K562 (cell line): ENCODE measurements around the gene ATAD3C. TPM values are rescaled to one million over a fixed set of nuclear protein-coding genes. Genes with fewer than 3 reads are reported as not detected.

Experiments used
- BRD4 ChIP-seq: fragments of 200-600 bp; sonication (generic); IDR thresholded peaks from 2 replicates; pipeline ENCODE4 v1.6.1; 2017; ENCODE audit warnings: inconsistent platforms
- CBFA2T3 ChIP-seq: fragments of 450-650 bp; IDR thresholded peaks from 2 replicates; pipeline ENCODE4 v1.6.1; 2017
- HDAC3 ChIP-seq: fragments of 450-650 bp; IDR thresholded peaks from 2 replicates; pipeline ENCODE4 v1.6.1; 2018; ENCODE audit warnings: borderline replicate concordance, mild to moderate bottlenecking, moderate library complexity; ENCODE audit not compliant: partially characterized antibody
- KAT7 ChIP-seq: sonication (generic); formaldehyde crosslinking; IDR thresholded peaks from 2 replicates; pipeline ENCODE4 v1.8.0; 2022; ENCODE audit warnings: missing genetic modification reagents, mild to moderate bottlenecking, borderline replicate concordance
- MED1 ChIP-seq: sonication (generic); formaldehyde crosslinking; IDR thresholded peaks from 2 replicates; pipeline ENCODE4 v1.8.1; 2023; ENCODE audit warnings: missing genetic modification reagents, borderline replicate concordance
- NFRKB ChIP-seq: fragments of 450-650 bp; IDR thresholded peaks from 2 replicates; pipeline ENCODE4 v1.6.1; 2016; ENCODE audit warnings: low read depth
- POLR2H ChIP-seq: IDR thresholded peaks from 2 replicates; pipeline ENCODE4 v1.6.1; 2016; ENCODE audit warnings: missing genetic modification characterization, low read depth, mild to moderate bottlenecking, control low read depth, missing compliant biosample characterization, moderate library complexity
- PYGO2 ChIP-seq: fragments of 450-650 bp; IDR thresholded peaks from 2 replicates; pipeline ENCODE4 v1.6.1; 2016; ENCODE audit warnings: mild to moderate bottlenecking, missing genetic modification characterization, moderate library complexity, missing compliant biosample characterization
- SMC3 ChIP-seq: conservative IDR thresholded peaks from 2 replicates; pipeline ENCODE4 v1.6.1; 2011; ENCODE audit warnings: low read depth, low read length, improper control_type of control experiment; ENCODE audit not compliant: insufficient read depth
- SNIP1 ChIP-seq: fragments of 450-650 bp; IDR thresholded peaks from 2 replicates; pipeline ENCODE4 v1.7.1; 2017; ENCODE audit warnings: low read depth, mild to moderate bottlenecking
- TEAD1 ChIP-seq, 2 experiments: fragments of 450-650 bp in 1 of 2; sonication (generic) in 1 of 2; formaldehyde crosslinking; IDR thresholded peaks; 2 replicates each; pipeline versions ENCODE4 v1.4.0 to v1.8.0; 2020 to 2022; ENCODE audit warnings: mild to moderate bottlenecking in 2 of 2, missing genetic modification reagents in 1 of 2
- ZNF197 ChIP-seq: fragments of 200-800 bp; sonication (Bioruptor generic); IDR thresholded peaks from 2 replicates; pipeline ENCODE4 v1.6.1; 2016; ENCODE audit warnings: low read depth, missing genetic modification characterization, missing compliant biosample characterization
- ZNF778 ChIP-seq: fragments of 450-650 bp; formaldehyde crosslinking; IDR thresholded peaks from 2 replicates; pipeline ENCODE4 v1.4.0; 2020; ENCODE audit warnings: mild to moderate bottlenecking, moderate library complexity
- polyA plus RNA-seq, 8 experiments: library from polyadenylated mRNA; depleted of rRNA in 4 of 8; stranded (reverse) in 5 of 8; unstranded in 3 of 8; fragments of >200 nt; fragmentation: Nextera tagmentation in 2 of 8; fragmentation: Illumina TruSeq in 1 of 8; extraction: Ambion mirVana in 2 of 8; extraction: Trizol in 1 of 8; gene quantifications; 2 replicates each; pipeline versions ENCODE4 v1.2.1 to v1.2.3, GENCODE V29; 2011 to 2014; ENCODE audit warnings: inconsistent platforms in 1 of 8, missing spikeins in 1 of 8
- total RNA-seq, 7 experiments: library from RNA; depleted of rRNA in 6 of 7; stranded (reverse); fragments of >200 nt in 6 of 7; fragmentation: Illumina TruSeq in 2 of 7; extraction: Trizol in 2 of 7; gene quantifications; 2 replicates each; pipeline versions ENCODE4 v1.2.1 to v1.2.3, GENCODE V29; 2011 to 2021; ENCODE audit warnings: low replicate concordance in 1 of 7
- TF ChIP-seq, protein P1 (sequence below): sonication (generic); formaldehyde crosslinking; IDR thresholded peaks from 2 replicates; pipeline ENCODE4 v1.8.1; 2023; ENCODE audit warnings: missing genetic modification reagents, mild to moderate bottlenecking, borderline replicate concordance
- TF ChIP-seq, protein P2 (sequence below): sonication (generic); formaldehyde crosslinking; IDR thresholded peaks from 2 replicates; pipeline ENCODE4 v1.8.0; 2023; ENCODE audit warnings: mild to moderate bottlenecking, missing genetic modification reagents
- TF ChIP-seq, protein P3 (sequence below): sonication (generic); formaldehyde crosslinking; IDR thresholded peaks from 2 replicates; pipeline ENCODE4 v1.8.1; 2023; ENCODE audit warnings: mild to moderate bottlenecking, missing genetic modification reagents

Gene ATAD3C
- total and polyA plus RNA-seq, 9 of the 15 experiments (the other 6 are each of a cell fraction or from before 2014, with no cell fraction given): 0.03 to 0.18 TPM; not detected in 7

DNA sequence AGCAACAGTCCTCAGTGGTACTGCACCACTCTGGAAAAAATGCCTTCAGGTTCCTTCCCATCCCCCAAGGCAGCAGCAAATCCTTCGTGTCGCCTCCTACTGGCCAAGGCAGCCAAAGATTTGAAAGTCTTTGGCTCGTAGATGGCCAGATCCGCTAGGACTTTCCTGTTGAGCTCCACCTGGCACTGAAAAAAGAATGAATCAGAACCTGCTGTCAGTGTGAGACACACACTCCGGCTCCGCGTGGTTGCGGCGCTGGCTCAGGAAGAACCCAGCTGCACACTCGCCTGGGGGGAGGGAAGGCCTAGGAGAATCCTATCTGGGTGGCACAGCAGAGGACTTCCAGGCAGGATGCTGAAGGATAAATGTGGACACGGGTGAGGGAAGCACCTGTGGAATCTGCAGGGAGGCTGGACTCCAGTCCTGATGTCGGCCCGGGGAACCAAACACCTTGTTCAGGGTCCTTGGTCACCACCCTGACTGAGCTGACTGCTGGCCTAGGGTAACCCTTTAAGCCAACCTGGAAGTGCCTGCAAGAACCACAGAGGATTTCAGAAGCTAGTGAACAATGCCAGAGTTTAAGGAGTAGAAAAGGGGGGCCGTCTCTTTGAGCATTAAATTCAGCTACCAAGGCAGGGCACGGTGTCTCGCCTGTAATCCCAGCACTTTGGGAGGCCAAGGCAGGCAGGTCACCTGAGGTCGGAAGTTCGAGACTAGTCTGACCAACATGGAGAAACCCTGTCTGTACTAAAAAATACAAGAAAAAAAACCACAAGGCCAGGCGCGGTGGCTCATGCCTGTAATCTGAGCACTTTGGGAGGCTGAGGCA lies 47.2 kb upstream of the ATAD3C start (continued):
- TF ChIP-seq CBFA2T3 (0 out of 2 replicates have a peak, but pooled peaks have one; percentile 13), KAT7 (CRISPR knock-in tag) (no peak), BRD4 (no peak), ZNF778 (CRISPR knock-in tag) (no peak), MED1 (CRISPR knock-in tag) (no peak), SNIP1 (no peak), PYGO2 (tag) (no peak), HDAC3 (no peak), SMC3 (peak; percentile 29; the same call in 1 of the 2 replicates), NFRKB (no peak), ZNF197 (CRISPR knock-in tag) (no peak), TEAD1 (CRISPR knock-in tag; IDR thresholded peaks at IDR 0.05) (0 out of 4 replicates have a peak, but pooled peaks of 1 of the 2 experiments have one; percentile 3), POLR2H (tag) (peak; percentile 35; the same call in 1 of the 2 replicates)
- TF ChIP-seq, protein P1, sequence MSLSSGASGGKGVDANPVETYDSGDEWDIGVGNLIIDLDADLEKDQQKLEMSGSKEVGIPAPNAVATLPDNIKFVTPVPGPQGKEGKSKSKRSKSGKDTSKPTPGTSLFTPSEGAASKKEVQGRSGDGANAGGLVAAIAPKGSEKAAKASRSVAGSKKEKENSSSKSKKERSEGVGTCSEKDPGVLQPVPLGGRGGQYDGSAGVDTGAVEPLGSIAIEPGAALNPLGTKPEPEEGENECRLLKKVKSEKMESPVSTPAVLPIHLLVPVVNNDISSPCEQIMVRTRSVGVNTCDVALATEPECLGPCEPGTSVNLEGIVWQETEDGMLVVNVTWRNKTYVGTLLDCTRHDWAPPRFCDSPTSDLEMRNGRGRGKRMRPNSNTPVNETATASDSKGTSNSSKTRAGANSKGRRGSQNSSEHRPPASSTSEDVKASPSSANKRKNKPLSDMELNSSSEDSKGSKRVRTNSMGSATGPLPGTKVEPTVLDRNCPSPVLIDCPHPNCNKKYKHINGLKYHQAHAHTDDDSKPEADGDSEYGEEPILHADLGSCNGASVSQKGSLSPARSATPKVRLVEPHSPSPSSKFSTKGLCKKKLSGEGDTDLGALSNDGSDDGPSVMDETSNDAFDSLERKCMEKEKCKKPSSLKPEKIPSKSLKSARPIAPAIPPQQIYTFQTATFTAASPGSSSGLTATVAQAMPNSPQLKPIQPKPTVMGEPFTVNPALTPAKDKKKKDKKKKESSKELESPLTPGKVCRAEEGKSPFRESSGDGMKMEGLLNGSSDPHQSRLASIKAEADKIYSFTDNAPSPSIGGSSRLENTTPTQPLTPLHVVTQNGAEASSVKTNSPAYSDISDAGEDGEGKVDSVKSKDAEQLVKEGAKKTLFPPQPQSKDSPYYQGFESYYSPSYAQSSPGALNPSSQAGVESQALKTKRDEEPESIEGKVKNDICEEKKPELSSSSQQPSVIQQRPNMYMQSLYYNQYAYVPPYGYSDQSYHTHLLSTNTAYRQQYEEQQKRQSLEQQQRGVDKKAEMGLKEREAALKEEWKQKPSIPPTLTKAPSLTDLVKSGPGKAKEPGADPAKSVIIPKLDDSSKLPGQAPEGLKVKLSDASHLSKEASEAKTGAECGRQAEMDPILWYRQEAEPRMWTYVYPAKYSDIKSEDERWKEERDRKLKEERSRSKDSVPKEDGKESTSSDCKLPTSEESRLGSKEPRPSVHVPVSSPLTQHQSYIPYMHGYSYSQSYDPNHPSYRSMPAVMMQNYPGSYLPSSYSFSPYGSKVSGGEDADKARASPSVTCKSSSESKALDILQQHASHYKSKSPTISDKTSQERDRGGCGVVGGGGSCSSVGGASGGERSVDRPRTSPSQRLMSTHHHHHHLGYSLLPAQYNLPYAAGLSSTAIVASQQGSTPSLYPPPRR (CRISPR knock-in tag): no peak
- TF ChIP-seq, protein P2, sequence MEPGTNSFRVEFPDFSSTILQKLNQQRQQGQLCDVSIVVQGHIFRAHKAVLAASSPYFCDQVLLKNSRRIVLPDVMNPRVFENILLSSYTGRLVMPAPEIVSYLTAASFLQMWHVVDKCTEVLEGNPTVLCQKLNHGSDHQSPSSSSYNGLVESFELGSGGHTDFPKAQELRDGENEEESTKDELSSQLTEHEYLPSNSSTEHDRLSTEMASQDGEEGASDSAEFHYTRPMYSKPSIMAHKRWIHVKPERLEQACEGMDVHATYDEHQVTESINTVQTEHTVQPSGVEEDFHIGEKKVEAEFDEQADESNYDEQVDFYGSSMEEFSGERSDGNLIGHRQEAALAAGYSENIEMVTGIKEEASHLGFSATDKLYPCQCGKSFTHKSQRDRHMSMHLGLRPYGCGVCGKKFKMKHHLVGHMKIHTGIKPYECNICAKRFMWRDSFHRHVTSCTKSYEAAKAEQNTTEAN (CRISPR knock-in tag): no peak
- TF ChIP-seq, protein P3, sequence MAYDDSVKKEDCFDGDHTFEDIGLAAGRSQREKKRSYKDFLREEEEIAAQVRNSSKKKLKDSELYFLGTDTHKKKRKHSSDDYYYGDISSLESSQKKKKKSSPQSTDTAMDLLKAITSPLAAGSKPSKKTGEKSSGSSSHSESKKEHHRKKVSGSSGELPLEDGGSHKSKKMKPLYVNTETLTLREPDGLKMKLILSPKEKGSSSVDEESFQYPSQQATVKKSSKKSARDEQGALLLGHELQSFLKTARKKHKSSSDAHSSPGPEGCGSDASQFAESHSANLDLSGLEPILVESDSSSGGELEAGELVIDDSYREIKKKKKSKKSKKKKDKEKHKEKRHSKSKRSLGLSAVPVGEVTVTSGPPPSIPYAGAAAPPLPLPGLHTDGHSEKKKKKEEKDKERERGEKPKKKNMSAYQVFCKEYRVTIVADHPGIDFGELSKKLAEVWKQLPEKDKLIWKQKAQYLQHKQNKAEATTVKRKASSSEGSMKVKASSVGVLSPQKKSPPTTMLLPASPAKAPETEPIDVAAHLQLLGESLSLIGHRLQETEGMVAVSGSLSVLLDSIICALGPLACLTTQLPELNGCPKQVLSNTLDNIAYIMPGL (CRISPR knock-in tag): no peak
